GM19035 (cell line): ENCODE measurements around the gene PSMC3IP.
"Not testable (repeated sequence)": the region's sequence is repeated elsewhere in the genome, so short reads cannot be mapped to it uniquely, and the experiment has no call there.

Experiments
- ATAC-seq: cut with Tn5 transposase; IDR thresholded peaks from one replicate; pipeline ENCODE4 v1.9.1; 2021; ENCODE audit not compliant: unreplicated experiment

Gene PSMC3IP

GRCh38 chr17:42541041-42541833 lies 36.3 kb downstream of the PSMC3IP start:
- no peak for ATAC-seq

DNA sequence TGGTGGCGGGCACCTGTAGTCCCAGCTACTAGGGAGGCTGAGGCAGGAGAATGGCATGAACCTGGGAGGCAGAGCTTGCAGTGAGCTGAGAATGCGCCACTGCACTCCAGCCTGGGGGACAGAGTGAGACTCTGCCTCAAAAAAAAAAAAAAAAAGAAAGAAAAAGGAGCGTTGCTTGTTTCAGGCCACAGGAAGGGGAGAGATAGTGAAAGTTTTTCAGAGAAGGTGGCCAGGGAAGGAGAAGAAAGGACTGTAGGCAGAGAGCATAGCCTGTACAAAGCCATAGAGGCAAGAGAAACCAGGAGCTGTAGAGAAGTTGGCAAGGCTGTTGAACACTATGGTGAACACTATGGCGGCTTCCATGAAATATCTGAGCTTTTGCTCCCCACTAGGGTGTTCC lies 37.0 kb downstream of the PSMC3IP start:
- ATAC-seq = not testable (repeated sequence)

GRCh38 chr17:42538482-42538881 lies 39.0 kb downstream of the PSMC3IP start:
- ATAC-seq = no peak

DNA sequence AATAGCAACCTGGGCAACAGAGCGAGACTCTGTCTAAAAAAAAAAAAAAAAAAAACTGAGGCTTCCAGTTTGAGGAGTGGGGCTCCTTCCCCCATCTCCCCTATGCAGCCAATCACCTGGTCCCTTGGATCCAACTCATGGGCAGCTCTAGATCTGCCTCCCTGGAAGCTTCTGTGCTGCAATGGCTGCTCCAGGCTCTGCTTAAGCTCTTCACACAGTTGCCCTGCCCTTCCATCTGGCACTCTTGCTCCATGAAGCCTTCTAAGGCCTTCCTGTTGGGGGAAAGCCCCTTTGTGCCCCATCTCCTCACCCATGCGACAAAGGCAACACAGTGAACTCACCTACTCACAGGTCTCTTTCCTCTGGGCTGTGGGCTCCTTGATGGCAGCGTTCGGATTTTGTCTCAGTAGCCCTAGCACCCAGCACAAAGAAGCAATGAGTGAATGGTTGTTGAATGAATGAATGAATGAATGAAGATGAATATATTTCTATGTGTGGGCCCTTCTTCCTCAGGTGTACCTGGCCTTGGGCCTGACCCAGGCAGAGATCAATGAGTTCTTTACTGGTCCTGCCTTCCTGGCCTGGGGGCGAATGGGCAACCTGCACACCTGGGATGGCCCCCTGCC lies 39.6 kb downstream of the PSMC3IP start:
- no peak for ATAC-seq

DNA sequence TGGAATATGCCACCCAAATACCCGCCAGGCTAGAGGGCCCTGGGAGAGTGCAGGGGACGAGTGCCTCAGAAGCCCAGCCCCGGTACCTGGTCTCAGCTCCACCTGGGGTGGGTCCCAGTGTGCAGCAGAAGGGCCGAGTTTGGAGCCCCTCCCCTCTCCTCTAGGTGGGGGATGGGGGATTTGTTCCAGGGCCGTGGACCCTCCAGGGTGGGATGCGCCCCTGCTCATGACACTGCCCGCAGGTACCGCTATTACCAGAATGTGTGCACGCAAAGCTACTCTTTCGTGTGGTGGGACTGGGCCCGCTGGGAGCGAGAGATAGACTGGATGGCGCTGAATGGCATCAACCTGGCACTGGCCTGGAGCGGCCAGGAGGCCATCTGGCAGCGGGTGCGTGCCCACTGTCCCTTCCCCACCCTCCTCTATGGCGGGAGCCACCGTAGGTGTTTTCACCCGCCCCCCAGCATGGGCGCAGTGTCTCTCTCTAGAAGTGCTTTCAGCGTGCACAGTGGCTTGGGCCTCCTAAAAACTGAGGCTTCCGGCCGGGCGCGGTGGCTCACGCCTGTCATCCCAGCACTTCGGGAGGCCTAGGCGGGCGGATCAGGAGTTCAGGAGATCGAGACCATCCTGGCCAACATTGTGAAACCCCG lies 40.2 kb downstream of the PSMC3IP start:
- ATAC-seq = no peak

DNA sequence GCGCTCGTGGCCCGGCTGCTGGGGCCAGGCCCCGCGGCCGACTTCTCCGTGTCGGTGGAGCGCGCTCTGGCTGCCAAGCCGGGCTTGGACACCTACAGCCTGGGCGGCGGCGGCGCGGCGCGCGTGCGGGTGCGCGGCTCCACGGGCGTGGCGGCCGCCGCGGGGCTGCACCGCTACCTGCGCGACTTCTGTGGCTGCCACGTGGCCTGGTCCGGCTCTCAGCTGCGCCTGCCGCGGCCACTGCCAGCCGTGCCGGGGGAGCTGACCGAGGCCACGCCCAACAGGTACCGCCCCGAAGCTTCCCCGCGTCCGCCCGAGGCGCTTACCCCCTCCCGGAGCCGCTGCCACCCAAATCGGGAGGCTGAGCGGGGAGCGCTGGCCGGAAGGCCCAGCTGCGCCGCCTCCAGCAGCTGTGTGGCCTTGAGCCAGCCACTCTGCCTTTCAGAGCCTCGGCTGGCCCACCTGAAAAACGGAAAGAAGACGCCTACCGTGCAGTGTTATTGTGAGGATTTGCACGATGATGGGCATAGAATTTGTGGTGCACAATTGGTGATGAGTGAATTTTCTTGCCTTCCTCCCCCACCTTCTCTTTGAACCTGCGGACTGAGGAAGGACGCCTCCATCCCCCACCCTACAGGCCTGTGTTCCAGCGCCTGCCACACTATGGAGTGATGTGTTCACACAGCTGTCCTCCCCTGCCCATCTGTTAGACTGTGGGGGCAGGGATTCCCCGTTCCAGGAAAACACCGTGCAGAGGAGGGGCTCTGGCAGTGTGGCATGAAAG lies 41.0 kb downstream of the PSMC3IP start:
- peak; percentile 60 for ATAC-seq

GRCh38 chr17:42536048-42536371 lies 41.5 kb downstream of the PSMC3IP start, which contains the start of gene NAGLU:
NAGLU (plus strand) TSS chr17:42536241; CDS start chr17:42536273, 32 bp downstream.
- peak; percentile 84 for ATAC-seq

DNA sequence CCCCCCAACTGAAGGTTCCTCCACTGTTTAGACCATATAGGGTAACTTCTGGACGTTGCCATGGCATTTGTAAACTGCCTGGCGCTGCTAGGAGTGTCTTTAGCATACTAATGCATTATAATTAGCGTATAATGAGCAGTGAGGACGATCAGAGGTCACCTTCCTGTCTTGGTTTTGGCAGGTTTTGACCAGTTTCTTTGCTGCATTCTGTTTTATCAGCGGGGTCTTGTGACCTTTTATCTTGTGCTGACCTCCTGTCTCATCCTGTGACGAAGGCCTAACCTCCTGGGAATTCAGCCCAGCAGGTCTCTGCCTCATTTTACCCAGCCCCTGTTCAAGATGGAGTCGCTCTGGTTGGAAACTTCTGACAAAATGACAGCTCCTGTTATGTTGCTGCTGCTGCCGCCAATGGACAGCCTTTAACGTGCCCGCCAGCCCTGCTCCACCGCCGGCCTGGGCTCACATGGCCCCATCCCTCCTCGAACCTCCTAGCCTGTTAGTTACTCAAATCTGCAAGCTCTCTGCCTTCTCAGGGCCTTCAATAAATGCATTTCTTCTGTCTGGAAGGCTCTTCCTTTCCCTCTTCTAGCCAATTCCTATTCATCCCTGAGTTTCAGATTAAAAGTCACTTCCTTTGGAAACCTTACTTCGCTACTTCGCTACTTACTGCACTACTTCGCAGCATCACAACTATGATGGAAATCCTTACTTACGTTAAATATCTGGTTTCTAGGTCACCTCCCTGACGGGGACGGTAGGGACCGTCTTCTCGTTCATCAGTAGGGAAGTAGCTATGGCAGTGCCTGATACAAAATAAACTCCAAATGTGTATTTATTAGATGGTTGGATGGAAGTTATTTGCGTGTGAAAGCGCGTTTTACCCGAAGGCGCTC lies 42.1 kb downstream of the PSMC3IP start:
- ATAC-seq = no peak

- no peak for ATAC-seq
Measured at GRCh38 chr17:42531455-42532354, 45.8 kb downstream of the PSMC3IP start.

- ATAC-seq = no peak
Measured at GRCh38 chr17:42530952-42531454, 46.5 kb downstream of the PSMC3IP start.

- ATAC-seq = no peak
Measured at GRCh38 chr17:42529061-42529460, 48.5 kb downstream of the PSMC3IP start.

- no peak for ATAC-seq
Measured at GRCh38 chr17:42527932-42528331, 49.6 kb downstream of the PSMC3IP start.

DNA sequence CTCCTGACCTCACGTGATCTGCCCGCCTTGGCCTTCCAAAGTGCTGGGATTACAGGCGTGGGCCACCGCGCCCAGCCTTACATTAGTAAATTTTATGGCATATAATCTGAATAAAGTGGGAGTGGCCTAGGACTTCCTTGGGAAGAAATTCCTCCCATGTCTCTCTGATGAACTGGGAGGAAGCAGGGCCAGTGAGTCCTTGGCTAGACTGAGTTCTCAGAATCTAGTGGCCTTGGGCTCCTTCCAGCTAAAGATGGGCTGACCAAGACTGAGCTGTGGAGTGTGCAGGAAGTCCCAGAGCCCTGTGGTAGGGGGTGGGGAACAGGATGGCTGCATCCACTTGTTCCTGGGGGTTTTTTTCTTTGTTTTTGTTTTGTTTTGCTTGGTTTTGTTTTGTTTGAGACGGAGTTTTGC lies 51.5 kb downstream of the PSMC3IP start:
- no peak for ATAC-seq

DNA sequence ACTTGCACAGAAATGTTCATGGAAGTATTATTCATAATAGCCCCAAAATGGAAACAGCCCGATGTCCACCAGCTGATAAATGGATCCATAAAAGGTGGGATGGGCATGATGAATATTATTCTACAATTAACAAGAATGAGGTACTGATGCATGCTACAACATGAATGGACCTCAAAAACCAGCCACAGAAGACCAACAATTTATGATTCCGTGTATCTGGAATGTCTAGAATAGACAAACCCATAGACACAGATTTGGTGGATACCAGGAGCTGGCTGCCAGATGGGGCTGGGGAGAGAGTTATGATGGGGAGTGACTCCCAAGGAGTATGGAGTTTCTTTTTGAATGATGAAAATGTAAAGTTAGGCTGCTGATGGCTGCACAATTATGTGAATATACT lies 52.3 kb downstream of the PSMC3IP start:
- ATAC-seq = no peak

DNA sequence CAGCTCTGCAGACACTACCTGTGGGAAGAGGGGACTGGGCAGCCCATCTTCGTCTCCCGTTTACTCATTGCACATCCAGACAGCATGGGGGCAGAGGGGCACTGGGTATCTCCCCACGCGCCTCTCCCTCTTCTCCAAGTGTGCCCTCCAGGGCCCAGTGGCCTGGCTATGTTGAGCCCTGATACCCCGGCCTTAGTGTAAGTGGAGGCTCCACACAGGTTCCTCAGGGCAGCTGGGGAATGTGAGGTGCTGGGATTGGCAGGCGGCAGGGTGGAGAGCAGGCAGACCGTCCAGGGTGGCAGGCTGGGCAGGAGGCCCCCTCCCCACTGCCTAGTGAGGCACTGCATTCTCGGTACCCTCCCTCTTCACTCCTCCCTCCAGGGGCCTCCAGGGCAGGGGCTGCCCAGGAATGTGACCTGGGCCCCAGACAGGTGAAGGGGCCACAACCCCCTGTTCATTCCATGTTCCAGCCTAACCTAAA lies 54.7 kb downstream of the PSMC3IP start:
- no peak for ATAC-seq
